ENCODE results near the gene RAB3IL1.

DNA sequence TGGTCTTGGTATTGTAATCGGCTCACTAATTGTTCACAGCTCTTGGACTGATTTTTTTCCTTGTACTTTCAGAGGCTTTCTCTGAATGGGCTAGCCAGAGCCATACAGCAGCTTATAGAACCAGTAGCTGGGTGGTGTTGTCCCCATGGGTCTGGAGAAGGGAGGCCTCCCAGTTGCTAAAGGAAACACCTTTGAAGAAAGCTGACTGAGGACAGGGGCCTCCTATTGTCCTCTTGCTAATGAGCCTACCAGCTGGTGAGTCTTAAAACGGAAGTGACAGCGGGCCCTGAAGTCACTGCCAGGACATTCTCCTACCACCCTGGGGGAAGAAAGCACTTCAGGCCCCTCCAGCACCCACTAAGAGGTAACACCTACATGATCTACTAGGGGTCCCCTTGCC, 36.0 kb downstream of the RAB3IL1 start:
- TF ChIP-seq, protein P1, sequence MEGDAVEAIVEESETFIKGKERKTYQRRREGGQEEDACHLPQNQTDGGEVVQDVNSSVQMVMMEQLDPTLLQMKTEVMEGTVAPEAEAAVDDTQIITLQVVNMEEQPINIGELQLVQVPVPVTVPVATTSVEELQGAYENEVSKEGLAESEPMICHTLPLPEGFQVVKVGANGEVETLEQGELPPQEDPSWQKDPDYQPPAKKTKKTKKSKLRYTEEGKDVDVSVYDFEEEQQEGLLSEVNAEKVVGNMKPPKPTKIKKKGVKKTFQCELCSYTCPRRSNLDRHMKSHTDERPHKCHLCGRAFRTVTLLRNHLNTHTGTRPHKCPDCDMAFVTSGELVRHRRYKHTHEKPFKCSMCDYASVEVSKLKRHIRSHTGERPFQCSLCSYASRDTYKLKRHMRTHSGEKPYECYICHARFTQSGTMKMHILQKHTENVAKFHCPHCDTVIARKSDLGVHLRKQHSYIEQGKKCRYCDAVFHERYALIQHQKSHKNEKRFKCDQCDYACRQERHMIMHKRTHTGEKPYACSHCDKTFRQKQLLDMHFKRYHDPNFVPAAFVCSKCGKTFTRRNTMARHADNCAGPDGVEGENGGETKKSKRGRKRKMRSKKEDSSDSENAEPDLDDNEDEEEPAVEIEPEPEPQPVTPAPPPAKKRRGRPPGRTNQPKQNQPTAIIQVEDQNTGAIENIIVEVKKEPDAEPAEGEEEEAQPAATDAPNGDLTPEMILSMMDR (IDR thresholded peaks at IDR 0.05; ENCODE audit: borderline replicate concordance, extremely low read depth, low read length, poor library complexity, severe bottlenecking), result no peak
- TF ChIP-seq EZH2 (IDR thresholded peaks at IDR 0.05; ENCODE audit: borderline replicate concordance, low read depth, low read length, severe bottlenecking), result no peak
